ENCODE results near the gene MTCL3.

- no peak for TF ChIP-seq CTCF (IDR thresholded peaks at IDR 0.05; ENCODE audit: insufficient read depth, low read length, poor library complexity, severe bottlenecking)
- no peak for TF ChIP-seq EZH2phosphoT487 (conservative IDR thresholded peaks at IDR 0.05; ENCODE audit: low read length)
Observed at GRCh38 chr6:127458222-127458621, 60.9 kb downstream of the MTCL3 start.

All from SU-DHL-6 (cell line).